Measurements from ENCODE around the gene PAEP.
A peak's percentile ranks its signal among the peaks of the same experiment; 100 is the strongest.

The PAEP gene

DNA sequence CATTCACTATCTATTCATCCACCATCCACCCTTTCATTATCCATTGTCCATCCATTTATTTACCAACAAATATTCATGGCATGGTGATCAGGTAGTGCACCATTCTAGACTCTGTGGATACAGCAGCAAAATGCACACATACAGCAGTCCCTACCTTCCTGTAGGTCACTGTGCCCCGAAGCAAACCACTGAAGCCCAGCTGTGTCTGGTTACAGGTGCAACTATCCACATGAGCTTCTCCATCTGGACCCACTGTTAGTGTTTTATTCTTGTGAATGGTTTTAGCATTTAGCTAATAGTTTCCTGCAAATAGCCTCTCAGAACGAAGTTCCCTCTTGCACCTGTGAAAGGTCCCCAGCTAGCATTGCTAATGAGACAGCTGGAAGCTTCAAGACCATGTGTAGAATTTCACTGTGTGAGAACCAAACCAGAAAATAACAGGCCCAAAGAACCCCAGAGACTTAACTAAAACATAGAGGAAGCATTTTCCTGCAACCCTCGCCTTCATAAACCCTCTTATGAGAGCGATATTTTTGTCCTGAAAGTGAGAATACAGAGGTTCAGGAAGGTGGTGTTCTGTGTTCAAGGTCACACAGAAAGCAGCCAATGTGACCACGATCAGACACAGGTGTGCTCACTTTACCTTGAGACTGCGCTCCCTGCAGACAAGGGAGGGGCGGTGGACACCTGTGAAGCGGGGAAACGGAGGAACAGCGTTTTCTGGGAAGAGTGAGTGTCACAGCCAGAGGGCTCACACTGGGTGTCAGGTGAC lies 18.5 kb downstream of the PAEP start:
- DNase-seq (ENCODE audit: low read depth), result no peak

DNA sequence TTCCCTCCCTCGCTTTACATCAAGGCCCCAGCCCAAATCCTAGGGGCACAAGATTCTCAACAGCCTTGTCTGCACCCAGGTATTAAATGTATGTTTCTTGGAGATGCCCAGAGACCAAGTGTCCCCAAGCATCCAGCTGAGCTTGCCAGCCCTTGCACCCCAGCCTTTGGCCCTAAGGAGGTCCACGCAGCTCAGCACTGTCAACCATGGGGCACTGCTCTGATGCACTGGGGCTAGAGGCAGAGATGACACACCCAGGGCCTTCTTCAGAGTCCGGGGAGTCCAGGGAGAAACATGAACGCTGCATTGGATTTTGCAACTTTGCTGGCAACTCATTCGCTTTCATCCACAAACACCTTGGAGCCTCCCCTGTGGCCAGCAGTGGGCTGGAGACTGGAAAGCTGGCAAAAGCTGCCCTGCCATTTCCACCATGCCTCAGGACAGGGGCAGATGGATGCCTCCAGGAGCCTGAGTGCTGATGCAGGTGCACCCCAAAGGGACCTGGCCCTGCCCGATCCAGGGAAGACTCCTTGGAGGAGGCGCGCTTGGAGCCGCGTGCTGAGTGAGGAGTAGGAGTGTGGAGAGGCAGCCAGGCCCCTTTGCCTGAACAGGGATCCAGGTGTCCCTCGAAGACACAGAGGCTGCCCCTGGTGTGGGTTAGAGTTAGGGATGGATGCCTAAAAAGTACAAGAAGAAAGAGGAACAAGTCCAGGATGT lies 19.3 kb downstream of the PAEP start:
- DNase-seq (ENCODE audit: low read depth), result no peak

GRCh38 chr9:135581636-135582426 lies 20.3 kb downstream of the PAEP start:
- DNase-seq (ENCODE audit: low read depth), result no peak

- DNase-seq (ENCODE audit: low read depth), result no peak
Observed at GRCh38 chr9:135582541-135582940, 21.0 kb downstream of the PAEP start.

DNA sequence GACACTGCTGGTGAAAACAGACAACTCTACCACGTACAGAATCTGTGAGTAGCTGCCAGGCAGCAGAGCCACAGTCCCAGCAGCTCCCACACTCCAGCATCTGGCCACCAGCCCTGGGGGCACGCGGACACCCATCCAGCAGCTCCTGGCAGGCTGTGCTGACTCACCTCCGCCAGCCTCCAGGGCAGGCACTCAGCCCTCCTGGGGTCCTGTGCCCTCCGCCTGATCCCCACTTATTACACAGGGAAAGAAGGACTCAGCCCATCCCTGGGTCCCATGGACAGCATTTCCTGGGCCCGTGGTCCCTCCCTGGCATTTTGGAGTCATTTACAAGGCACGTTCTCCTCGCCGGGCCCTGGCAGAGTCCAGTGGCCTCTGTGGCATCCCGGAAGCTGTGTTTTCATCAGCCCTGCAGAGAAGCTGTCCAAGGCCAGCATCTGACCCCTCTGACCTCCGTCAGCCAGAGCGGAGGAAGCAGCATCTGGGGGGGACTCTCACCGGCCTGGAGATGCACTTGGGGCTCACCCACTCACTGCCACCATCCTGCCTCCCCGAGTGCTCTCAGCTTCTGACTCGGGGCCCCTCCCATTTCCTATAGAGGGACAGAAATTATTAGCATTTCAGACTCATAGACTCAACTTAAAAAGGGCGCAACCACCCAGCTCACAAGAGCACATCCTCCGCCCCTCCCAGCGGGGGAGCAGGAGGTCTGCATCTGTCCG lies 21.6 kb downstream of the PAEP start:
- no peak for DNase-seq (ENCODE audit: low read depth)

DNA sequence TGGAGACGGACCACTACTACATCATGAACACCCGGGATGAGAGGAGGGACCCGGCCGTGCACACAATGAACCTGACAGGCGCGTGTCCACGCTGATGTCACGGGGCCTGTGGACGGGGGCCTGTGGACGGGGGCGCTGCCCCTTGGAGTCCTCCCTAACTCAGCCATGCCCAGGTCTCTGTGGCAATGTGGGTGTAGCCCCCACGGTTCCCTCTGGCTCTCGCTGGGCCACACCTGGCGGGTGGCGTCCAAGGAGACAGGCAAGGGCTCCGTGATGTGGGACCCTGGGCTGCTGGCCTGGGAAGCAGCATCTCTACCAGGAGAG lies 22.1 kb downstream of the PAEP start:
- no peak for DNase-seq (ENCODE audit: low read depth)

DNA sequence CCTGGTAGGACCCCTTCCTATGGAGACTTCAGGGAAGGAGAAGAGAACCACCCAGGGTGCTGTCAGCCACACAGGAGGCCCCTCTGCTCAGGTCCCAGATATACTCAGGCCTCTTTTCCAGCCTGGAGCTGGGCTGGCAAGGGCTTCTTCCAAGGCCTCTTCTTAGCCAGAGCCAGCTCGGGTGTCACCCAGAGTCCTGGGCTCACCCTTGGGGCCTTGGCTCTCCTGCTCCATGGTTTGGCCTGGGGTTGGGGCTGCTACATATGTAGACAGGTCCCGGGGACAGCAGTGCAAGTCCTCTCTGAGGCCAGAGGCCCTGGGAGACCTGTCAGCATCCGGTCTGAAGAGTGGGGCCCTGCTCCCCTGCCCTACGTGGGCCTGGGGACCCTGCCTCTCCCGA lies 22.8 kb downstream of the PAEP start:
- DNase-seq (ENCODE audit: low read depth), result no peak

DNA sequence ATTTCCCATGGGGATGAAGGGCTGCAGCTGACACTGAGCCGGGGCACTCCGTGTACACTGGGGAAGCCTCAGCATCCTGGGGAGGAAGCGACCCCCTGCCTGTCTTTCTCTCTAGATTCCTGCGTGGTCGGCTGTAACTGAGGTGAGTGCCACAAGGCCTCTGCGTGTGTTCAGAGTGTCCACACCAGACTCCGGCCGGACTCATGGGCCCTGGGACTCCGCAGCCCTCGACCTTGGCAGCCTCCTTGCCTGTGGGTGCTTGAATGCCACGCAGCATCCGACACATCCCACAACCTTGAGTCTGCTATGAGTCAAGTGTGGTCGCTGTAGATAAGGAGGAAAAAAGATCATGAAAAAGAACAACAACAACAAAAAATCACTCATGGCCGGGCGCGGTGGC lies 23.4 kb downstream of the PAEP start:
- peak; percentile 97 for DNase-seq (ENCODE audit: low read depth)

DNA sequence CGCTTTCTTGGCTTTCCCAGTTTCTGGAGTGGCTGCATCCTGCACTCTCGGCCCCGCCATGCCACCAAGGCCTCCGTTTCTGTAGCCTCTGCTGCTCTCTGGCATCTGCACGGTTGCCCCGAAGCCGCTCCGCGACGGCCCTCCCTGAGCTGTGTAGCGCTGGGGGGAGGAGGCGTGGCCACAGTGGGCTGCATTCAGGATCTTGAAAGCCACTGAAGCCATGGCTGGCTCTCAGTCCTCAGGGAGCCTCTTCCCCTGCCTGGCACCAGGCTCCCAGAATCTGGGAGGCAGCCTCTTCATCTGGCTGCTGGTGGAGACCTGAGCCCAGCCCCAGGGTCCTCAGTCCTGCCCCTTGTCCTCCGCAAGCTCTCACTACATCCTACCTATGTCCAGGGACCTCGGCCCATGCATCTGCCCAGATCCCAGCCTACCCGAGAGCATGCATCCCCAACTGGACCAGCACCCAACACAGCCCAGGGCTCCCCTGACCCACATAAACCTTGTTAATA lies 25.1 kb downstream of the PAEP start:
- DNase-seq (ENCODE audit: low read depth), result no peak

DNA sequence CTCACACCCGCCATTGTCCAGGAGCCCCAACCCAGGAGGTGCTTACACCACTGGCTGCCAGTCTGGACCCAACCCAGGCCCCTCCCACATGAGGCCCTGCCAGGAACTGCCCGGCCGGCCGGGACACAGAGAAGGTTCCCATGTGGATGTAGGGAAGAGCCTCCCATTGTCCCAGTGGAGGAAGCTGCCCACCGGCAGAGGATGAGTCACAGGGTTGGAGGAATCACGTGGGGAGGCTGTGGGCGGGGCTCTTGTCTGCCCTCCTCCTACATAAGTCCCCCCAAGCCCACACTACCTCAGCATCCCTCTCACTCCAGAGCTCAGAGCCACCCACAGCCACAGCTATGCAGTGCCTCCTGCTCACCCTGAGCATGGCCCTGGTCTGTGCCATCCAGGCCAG lies 26.1 kb downstream of the PAEP start:
- DNase-seq (ENCODE audit: low read depth), result peak; percentile 27

DNA sequence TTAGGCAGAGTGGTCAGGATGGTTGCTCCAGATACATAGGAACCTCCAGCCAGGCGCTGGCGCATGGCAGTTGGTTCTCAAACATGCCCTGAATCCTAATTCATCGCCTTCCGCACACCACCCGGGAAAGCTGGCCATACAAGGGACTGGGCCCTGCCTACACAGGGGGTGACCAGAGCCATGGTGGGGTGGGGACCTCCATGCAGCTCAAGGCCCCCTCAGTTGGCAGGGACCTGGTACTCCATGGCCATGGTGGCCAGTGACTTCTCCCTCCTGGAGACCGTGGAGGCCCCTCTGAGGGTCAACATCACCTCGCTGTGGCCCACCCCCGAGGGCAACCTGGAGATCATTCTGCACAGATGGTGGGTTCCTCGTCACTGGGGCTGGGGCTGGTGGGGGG lies 26.8 kb downstream of the PAEP start:
- no peak for DNase-seq (ENCODE audit: low read depth)

- no peak for DNase-seq (ENCODE audit: low read depth)
Observed at GRCh38 chr9:135588886-135589595, 27.5 kb downstream of the PAEP start.

GRCh38 chr9:135589596-135590485 lies 28.3 kb downstream of the PAEP start:
- no peak for DNase-seq (ENCODE audit: low read depth)

DNA sequence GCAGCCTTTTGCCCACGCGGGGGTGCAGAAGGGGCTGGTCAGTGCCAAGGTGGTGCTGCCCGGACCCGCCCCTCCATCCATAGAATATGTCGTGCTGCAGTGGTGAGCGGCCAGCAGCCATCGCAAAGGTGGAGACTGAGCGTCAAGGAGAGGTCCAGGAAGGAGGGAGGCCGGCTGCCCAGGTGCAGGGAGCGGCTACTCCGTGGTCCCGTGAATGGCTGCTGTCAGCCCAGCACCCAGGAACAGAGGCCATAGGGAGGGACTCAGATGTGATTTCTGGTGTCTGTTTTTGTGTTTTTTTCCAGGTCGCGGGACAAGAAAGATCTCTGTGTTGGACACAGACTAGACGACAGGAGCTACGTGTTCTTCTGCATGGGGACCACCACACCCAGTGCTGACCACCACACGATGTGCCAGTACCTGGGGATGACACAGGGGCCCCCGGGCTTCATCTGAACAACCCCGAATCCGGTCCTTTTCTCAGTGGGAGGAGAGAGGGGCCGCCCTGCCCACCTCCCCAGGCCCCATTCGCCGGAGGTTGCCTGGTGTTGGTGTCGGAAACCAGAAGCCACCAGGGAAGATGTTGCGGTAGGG lies 29.0 kb downstream of the PAEP start:
- DNase-seq (ENCODE audit: low read depth), result no peak

GRCh38 chr9:135591506-135592330 lies 30.2 kb downstream of the PAEP start:
- no peak for DNase-seq (ENCODE audit: low read depth)

GRCh38 chr9:135592331-135592590 lies 30.7 kb downstream of the PAEP start:
- DNase-seq (ENCODE audit: low read depth), result no peak

DNA sequence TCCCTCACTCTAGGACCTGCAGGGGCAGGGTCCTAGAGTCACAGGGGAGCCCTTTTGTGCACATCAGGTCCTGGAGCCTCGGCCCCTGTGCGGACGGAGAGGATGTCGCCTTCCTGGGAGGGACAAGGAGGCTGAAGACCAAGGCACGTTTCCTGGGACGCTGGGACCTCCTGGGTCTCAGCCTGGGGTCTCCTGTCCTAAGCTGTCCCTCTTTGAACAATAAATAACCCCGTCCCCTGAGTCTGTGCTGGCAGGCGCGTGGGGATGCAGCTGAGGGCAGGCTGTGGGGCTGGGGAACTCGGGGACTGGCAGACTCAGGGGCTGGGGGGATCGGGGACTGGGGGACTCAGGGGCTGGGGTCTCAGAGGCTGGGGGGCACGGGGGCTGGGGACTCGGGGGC lies 31.1 kb downstream of the PAEP start:
- no peak for DNase-seq (ENCODE audit: low read depth)

GRCh38 chr9:135596211-135596610 lies 34.7 kb downstream of the PAEP start:
- peak; percentile 84 for DNase-seq (ENCODE audit: low read depth)

DNA sequence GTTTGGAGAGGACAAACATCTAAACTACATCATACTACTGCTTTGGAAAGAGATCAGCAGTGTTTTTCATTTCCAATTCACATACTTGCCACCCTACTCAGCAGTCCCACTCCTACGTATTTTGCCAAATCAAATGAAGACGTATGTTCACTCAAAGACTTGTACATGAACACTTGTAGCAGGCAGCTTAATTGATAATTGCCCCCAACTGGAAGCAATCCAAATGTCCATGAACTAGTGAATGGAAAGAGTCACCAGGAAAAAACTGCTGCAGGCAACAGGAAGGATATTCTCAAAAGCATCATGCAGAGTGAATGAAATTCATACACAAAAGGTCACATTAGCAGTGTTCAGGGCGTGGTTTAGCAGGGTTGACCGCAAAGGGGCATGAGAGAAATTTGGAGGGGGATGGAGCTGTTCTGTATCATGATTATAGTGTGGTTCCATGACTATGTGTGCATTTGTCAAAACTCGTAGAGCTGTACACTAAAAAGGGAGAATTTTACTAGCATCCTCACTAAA lies 38.8 kb downstream of the PAEP start:
- DNase-seq (ENCODE audit: low read depth), result no peak
